Epithelial cell of esophagus (primary cell): ENCODE results near the gene MB21D2.
"Not testable (repeated sequence)": the region's sequence is repeated elsewhere in the genome, so short reads cannot be mapped to it uniquely, and the experiment has no call there.

Experiments used
- DNase-seq: peaks from one replicate; pipeline ENCODE4 v3.0.0; 2010; ENCODE audit warnings: low read depth
- H3K4me3 ChIP-seq: 2 replicates; pipeline ENCODE4 v1.5.1; 2011; ENCODE audit warnings: mild to moderate bottlenecking, low read length, control low read depth
- CTCF ChIP-seq: IDR thresholded peaks from 2 replicates; pipeline ENCODE4 v1.5.1; 2011; ENCODE audit warnings: low read depth, mild to moderate bottlenecking, low read length, control low read depth, inconsistent platforms; ENCODE audit not compliant: insufficient read depth; ENCODE audit errors: missing control alignments

The MB21D2 gene

DNA sequence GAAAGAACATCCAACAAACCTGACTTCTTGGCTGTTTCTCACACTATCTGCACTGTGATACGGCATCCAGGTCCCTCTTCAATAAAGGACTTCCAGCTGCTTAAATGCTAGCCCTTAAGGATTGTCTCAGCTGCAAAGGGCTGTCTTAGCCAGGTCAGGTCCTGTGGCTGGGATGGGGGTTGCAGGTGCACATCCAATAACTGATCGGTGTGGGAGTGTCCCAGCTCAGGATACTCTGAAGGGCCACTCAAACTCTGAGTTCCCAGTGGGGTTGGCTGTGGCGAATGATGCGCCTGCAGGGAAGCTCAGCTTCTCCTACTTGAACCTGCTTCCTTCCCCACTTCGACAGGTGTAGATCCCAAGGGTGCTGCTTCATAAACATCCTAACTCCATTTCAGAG is 115.7 kb downstream of the MB21D2 start:
- DNase-seq, result no peak
- no peak overlapping the region for H3K4me3 ChIP-seq
- TF ChIP-seq CTCF, result no peak

DNA sequence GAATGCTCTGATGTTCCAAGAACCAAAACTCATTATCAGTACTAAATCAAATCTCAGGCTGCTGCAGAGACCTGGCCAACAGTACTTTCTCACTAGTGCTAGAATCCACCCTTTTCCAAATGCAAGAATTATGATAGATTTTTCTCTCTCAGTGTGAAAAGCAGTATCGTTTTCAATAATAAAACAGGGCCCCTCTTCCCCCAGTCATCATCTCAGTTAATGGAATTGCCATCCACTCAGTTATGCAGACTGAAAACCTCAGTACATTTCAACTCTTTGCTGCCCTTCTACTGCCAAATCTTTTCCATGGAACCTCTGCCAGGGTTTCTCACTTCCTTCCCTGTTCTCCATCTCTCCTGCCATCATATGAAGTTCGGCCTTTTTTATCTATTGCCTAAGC is 117.9 kb downstream of the MB21D2 start:
- no peak for TF ChIP-seq CTCF
- DNase-seq, result no peak
- no peak overlapping the region for H3K4me3 ChIP-seq

DNA sequence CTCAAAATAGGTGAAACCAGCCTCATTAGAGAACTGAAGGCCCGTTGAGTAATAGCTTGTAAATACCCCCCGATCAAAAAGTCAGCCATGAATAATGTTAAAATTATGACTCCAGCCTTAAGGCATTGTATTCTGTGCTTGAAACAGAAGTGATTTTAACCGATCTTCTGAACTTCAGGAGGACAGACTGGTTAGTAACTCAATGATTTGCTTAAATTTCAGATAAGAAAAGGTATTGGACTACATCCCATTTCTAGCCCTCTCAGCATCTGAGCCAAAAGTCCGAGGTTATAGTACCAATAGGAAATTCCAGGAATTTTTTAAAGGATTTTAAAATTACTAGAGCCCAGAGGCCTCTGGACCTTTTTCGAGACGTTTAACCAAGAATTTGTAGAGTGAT is 122.6 kb downstream of the MB21D2 start:
- no peak for TF ChIP-seq CTCF
- H3K4me3 ChIP-seq, result no peak overlapping the region
- no peak for DNase-seq

- TF ChIP-seq CTCF, result no peak
- DNase-seq, result no peak
- H3K4me3 ChIP-seq, result no peak overlapping the region
These were observed 123.4 kb downstream of the MB21D2 start for GRCh38 chr3:192794216-192794615.

- not testable (repeated sequence) for DNase-seq, H3K4me3 ChIP-seq
These were observed 128.7 kb downstream of the MB21D2 start for GRCh38 chr3:192788816-192789515.

DNA sequence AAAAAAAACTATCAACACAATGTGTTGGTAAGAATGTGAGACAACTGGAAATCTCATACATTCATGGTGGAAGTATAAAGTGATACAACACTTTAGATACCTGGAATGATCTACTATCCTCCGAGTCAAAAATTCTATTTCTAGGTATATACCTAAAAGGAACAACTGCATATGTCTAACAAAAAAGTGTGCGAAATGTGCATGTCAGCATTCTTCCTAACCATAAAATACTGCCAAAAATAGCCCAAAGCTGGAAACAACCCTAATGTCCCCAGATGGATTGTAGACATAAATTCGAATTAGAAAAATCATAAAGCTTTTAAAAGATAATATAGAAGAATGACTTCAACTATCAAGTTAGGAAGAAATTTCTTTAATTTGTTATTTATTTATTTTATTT is 139.1 kb downstream of the MB21D2 start:
- TF ChIP-seq CTCF, result no peak
- no peak for DNase-seq
- no peak overlapping the region for H3K4me3 ChIP-seq

GRCh38 chr3:192774341-192774740 is 143.3 kb downstream of the MB21D2 start:
- not testable (repeated sequence) for H3K4me3 ChIP-seq, DNase-seq

DNA sequence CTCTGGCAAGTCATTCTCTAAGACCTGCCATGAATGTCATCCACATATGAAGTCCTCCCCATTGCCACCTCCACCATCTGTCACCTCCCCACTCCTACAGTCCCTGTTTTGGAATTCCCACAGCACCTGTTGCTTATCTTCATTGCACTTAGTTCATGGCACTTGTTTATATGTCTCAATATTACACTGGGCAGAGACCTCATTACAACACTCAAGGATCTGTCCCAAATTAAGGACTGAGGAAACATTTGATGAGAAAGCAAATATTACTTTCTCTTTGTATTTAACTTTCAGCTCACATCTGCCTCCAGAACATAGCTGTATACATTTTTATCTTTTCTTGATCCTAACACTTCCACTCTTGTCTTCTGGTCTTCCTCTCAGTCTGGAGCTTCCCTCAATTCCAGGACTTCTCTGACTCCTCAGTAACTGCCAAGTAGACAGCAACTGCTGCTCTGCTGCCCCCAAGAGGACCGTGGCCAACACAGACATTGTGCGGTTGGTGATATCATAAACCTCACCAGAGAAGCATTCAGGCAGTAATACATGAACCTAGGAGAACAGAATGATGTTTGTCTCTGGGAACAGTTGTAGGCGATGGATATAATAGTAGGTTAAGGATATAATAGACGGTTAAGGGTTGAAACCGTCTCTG is 145.3 kb downstream of the MB21D2 start:
- no peak overlapping the region for H3K4me3 ChIP-seq
- peak; percentile 56 for TF ChIP-seq CTCF
- DNase-seq, result peak; percentile 52
